Measurements from ENCODE around the gene RNF207. TPM values are rescaled to one million over a fixed set of nuclear protein-coding genes. Genes with fewer than 3 reads are reported as not detected.

Gene RNF207
- total RNA-seq, 1 donor from 2014 or later = not detected

Other genes starting within 250 kb of the RNF207 start
- 15.3 TPM for gene NPHP4, start 213.7 kb upstream of the RNF207 start, total RNA-seq (ENCODE audit: unreplicated experiment)
- gene KCNAB2, start 160.2 kb upstream of the RNF207 start, total RNA-seq (ENCODE audit: unreplicated experiment) = 4.1 TPM
- 0.15 TPM for gene CHD5, start 25.8 kb upstream of the RNF207 start, total RNA-seq (ENCODE audit: unreplicated experiment)
- gene RPL22, start 6.5 kb upstream of the RNF207 start, total RNA-seq (ENCODE audit: unreplicated experiment) = 601 TPM
- 52.2 TPM for gene ICMT, start 29.8 kb downstream of the RNF207 start, total RNA-seq (ENCODE audit: unreplicated experiment)
- gene HES3, start 38.1 kb downstream of the RNF207 start, total RNA-seq (ENCODE audit: unreplicated experiment) = not detected
- 3.0 TPM for gene GPR153, start 55.0 kb downstream of the RNF207 start, total RNA-seq (ENCODE audit: unreplicated experiment)
- 35.1 TPM for gene ACOT7, start 187.6 kb downstream of the RNF207 start, total RNA-seq (ENCODE audit: unreplicated experiment)
- gene HES2, start 213.8 kb downstream of the RNF207 start, total RNA-seq (ENCODE audit: unreplicated experiment) = 0.10 TPM
- 0.36 TPM for gene ESPN, start 218.7 kb downstream of the RNF207 start, total RNA-seq (ENCODE audit: unreplicated experiment)